GM21786 (cell line): Measurements from ENCODE around the gene STMP1.

Experiments used
- ATAC-seq: cut with Tn5 transposase; IDR thresholded peaks from one replicate; pipeline ENCODE4 v1.9.1; 2021; ENCODE audit not compliant: unreplicated experiment

Gene STMP1

DNA sequence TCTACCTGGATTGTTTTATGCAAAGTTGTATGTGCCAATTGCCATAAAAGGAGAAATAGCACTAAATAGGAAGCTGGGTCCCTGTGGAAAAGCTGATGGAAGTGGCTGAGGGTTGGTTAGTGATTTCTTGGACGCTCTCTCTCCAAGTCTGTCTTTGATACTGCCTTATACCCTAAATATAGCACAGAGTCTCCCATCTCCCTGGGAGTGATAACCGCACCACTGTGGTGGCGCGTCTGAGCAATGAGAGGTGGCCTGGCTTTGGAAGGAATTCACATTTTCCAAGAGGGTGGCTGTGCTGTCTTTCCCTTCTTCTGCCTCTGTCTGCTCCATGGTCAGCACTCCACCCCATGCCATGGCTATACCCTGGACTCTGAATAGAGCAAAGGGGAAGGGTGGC, 31.2 kb downstream of the STMP1 start:
- ATAC-seq = no peak

DNA sequence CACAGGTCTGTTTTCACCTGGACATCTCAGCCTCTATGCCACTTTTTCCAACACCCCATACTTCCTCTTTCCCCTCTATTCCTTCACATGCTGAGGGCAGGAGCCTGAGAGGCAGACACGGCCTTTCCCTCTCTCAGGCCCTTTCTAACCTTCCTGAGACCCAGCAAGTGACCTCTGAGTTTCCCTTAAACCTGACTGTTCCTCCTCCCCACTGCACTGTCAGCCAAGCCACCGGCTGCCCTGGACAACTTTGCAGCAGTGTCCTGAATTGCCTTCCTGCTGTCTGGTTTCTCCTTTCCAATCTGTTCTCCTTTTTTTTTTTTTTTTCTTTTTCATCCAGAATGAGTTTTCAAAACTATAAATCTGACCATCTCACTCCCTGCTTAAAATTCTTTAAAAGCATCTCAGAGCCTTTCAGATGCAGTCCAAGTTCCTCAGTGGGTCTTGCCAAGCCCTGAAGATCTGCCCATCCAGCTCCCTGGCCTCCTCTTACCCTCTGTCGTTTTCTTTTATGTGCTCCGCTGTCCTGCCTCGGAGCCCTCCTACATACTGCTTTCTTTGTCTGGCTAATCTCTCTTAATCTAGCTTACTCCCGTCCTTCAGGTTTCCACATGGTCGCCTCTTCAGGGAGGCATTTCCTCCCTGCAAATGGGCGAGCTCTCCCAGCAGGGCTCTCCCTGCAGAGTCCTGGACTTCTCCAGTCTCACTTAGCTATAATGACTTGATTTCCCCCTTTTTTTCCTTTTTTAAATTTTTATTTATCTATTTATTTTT, 35.1 kb downstream of the STMP1 start:
- no peak for ATAC-seq

DNA sequence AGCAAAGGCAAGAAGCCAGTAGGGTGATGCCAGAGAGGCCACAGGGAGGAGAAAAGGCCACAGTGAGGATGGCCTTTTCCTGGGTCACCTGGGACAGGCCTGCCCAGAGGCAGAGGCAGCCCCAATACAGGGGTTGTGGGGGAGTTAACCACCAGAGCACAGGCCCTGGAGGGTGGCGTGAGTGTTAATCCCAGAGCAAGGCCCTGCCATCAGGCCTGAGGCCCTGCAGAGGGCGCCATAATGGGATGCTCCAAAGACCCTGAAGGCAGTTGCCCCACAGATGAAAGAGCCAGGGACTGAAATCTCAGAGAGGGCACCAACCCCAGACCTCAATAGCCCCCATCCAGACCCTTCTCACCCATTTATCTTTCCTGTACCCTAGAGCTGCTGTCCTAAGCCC, 41.8 kb downstream of the STMP1 start:
- ATAC-seq = no peak

DNA sequence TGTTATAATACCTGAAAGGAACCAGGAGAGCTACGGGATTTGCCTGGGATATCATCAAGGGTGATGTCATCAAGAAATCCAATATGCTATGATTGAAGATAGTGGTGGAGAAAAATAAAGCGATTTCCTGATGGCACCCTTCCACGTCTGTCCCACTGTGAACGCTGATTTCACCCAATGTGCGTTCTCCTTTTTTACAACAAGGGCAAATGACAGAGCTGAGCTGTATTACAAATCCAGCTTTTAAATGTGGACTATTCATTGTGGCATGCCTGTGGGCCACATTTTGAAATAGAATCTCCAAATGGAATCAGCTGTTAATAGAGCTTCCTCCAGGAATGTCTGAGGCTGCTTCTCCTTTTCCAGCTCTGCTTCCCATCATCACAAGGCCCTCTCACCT, 42.4 kb downstream of the STMP1 start:
- ATAC-seq = no peak

DNA sequence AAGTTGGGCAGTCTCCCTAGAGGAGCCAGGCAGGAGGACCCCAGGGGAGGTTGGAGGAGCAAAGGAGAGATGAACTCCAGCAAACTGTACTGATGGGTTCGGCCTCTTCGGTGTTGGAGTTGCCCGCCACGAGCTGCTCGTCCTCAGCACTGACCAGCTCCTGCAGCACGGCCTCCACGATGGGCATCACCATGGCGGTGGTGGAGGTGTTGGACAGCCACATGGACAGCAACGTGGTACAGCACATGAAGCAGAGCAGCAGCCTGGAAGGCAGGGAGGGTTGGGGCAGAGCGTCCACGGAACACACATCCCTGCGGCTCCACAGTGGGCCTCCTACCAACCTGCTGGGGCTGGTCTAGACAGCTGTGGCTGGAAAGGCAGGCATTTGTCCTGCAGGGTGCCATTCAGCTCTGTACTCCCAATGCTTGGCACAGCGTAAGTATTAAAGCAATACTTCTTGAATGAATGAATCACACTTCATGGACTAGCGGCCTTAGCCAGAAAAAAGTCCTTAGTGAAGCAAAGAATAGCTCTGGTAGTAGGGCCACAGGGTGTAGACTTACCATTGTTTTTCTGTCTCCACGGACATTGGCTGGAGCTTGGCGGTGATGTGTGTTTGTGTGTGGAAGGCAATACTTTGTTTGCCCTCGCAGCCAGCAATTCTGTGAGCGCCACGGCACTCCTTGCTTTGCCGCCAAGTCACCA, 43.9 kb downstream of the STMP1 start:
- ATAC-seq = no peak

DNA sequence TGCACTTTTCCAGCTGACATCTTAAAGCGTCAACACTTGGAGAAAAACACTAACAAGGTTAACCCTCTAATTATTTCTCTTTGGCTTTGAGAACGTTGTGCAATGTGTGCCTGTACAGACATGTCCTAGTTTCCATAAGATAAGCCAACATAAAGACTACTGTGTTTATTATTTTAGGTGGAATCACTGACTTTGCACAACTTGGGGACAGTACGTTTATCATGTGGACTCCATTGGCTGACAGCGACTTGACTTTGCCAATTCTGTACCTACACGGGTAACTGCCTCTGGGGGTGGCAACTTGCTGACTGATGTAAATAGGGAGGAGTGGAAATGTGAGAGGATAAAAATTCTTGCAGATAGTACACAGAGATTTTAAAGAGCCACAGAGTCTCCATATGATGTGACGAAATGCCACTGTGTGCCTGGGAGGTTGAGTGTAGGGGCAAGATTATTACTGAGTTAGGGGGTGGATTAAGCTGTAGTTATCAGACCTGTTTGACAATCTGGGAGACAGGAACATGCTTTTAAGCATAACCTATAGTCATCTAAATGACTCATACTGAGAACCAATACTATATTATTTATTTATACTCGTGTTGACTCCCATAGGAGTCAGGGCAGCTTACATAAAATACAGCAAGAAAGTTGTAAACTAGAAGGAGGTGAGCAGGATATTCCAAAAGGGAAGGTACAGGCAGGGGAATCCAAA, 44.7 kb downstream of the STMP1 start:
- ATAC-seq = no peak

DNA sequence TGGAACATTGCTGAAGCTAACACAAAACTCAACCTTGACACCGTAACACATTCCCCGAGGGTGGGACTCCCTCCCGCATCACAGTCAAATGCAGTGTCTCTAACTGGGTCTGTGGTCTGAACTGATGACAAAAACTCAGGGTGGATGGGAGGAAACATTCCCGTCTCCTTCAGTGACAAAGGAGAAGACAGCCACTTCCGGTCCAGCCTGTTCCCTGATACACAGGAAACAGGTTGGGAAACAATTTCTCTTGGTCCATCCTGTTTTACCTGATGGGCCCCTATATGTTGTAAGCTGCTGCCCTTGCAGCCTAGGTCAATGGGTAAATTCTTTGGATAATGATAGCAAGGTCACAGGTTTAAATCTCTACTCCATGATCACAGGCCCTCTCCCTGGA, 45.3 kb downstream of the STMP1 start:
- no peak for ATAC-seq

DNA sequence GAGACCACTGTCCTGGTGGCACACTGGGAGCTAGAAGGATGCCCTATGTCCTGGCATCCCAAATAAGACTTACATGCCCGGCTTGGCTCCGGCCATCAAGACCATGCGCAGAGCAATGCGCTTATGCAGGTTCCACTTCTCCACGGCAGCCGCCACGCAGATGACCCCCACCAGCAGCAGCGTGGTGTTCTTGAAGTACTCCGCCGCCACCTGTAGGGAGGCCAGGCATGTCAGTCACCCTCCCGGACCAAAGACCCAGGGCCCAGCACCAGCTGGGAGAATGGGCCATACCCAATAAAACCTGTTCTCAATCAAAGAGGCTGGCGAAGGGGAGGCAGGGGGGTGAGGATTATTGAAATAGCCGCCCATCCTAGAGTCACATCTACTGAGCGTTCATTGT, 45.7 kb downstream of the STMP1 start:
- no peak for ATAC-seq

DNA sequence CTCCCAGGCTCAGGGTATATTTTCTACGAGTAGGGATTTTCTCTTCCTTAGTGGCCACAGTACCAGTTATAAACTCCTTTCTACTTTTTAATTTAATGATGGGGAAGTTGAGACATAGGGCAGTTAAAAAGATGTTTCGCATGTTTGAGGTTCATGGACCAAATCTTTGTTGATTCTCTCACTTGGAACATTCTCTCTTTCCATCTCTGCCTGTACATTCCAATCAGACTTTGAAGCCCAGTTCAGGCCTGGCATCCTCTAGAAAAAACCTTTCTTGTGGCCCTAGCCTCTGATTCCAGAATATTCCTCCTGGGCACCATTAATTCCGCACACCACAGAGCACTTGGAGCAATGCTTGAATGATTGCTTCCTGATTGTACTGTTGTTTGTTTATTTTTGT, 47.2 kb downstream of the STMP1 start:
- ATAC-seq = no peak

DNA sequence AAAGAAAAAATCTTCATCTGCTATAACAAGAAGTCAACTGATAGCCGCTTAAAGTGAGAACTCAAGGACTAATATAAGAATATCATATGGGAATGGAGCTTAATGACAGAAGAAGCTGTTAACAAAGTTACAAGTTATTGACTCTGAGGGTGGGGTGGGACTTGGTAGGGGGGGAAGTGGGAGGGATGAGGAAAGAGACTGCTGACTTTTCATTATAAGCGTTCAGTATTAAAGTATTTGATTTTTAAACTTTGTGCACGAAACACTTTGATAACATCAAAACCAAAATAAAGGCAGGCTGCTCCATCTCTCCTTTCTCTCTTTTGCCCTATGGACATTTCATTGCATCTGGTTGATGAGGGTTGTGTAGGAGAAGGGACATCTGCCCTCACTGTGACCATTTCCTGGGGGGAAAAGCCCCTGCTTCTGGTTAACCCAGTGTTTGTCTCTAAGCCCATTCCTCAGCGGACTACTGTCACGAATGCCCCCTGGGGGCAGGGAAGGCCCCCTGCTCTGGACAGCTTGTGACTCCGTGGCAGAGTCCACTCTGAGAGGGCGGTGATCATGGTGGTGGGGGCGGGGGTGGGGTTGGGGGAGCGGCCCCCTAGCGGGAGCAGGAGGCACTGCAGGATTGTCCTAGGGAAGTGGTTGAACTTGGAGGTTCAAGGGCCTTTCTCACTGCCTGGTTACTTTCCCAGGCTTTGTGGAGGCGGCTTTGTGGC, 48.3 kb downstream of the STMP1 start:
- ATAC-seq = no peak

DNA sequence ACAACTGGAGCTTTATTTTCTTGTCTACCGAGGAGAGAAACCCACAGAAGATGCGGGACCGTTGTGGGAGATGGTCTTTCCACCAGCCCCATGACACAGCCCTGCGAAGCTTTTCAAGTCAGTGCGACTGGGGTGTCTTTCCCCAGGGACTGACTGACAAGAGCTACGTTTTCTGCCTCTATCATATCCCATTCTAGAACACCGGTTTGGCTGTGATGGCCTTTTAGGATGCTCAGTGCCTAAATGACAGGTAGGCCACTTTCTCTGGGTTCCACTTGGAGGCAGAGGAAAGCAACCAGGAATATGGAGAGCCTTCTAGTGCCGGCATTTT, 48.8 kb downstream of the STMP1 start:
- no peak for ATAC-seq

DNA sequence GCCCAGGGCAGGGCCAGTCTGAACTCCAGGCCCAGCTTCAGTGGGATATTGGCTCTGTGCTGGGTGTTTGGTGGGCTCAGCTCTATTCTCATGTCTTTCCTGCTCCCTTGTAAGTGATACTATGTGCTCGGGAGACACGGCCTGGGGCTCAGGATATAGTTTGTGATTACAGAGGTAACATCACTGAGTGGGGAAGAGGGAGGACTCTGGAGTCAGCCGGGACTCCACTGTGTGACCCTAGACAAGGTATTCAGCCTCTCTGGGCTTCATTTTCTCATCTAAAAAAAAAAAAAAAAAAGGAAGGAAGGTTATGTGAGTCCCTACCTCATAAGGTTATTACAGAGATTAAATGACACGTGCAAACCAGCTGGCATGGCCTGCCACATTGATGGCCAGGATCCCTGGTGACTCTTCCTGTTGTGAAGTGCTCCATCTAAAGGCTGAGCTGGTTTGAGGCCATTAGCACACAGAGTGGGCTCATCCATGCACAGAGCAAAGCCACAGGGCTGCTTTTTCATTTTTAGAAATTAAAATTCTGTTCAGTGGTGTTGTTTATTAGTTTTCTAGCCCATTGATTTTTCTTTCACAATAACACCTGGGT, 50.0 kb downstream of the STMP1 start:
- ATAC-seq = no peak

DNA sequence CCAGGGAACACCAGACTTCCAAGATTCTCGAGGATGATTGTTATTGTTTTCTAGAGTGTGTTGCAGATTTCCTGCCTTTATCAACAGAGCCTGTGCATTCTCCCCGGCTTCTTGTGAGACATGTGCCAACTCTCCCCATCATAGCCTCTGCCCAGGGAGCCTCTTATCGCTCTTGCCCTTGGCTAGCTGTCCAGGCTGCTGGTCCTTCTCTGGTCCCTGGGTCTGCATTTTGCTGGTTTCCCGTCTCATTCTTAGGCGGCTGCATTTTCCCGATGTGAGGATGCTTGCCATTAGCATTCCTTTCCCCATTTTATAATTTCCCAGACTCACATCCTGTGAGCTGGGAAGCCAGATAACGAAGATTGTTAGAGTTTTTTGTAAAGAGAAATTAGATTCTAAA, 50.5 kb downstream of the STMP1 start:
- ATAC-seq = no peak

DNA sequence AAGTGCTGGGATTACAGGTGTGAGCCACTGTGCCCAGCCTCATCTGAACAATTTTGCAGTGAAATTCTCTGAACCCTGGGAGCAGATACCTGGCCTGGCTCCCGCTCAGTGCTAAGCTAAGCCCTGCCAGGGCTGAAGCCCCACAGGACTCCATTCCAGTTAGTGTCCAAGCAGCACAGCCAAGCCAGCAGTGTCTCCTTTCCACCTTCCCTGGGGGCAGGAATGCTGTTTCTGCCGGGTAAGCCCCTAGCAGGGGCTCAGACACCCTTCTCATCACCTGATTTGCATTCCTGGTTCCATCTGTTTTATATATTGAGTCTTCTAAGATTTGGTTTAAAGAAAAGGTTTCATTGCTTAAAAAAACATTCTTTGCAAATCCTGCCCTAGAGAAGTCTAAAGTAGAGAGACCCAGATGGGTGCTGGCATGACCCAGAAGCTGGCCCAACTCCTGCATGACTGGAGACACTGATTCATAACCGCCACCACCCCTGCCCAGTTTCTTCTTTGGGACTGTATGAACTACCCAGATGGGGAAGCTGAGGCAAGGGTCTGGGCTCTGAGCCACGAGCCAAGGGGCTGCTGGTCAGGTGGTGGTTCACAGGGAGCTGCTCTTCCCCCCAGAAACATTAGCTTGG, 51.6 kb downstream of the STMP1 start:
- no peak for ATAC-seq

DNA sequence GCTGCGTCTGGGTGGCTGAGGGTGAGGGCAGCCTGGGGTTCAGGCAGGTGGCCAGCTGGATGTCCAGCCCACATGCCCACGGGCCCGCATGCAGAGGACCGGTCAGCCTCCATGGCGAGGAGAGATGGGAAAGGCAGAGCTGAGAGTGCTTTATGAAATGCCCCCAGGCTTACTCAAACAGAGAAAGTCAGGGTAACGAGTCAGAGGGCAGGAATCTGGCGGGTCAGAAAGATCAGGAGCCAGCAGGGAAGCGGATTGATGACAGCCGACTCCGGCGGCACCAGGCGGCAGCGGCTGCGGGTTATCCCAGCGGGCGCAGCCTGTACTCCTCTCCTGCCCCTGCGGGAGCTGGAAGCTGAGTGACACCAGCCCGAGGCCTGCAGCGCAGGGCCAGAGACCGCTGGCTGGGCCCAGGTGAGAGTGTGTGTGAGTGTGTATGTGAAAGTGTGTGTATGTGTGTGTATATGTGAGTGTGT, 52.3 kb downstream of the STMP1 start:
- ATAC-seq = no peak

DNA sequence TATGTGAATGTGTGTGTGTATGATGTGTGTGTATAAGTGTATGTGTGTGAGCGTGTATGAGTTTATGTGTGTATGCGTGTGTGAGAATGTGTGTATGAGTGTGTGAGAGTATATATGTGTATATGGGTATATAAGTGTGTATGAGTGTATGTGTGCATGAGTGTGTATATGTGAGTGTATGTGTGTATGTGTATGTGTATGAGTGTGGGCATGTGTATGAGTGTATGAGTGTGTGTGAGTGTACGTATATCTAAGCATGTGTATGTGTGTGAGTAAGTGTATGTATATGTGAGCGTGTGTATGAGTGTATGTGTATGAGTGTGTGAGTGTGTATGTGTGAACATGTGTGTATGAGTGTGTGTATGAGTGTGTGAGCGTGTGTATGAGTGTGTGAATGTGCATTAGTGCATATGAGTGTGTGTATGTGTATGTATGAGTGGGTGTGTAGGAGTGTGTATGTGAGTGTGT, 52.8 kb downstream of the STMP1 start:
- ATAC-seq = no peak

DNA sequence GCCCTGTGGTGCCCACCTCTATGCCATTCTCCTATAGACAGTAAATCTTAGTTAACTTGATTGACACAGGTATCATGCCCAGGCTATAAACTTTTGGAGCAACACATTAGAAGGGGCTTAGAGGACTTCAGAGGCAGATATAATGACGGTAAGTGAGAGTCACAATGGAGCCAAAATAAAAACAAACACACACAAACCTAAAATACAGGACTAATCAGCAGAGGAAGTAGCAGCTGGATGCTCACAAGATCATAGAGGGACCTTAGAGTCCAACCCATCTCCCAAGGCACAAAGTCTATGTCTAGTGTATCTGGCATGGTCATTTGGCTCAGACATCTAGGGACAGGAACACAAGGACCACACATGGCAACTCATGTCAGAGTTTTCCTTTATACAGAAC, 53.4 kb downstream of the STMP1 start:
- ATAC-seq = no peak

DNA sequence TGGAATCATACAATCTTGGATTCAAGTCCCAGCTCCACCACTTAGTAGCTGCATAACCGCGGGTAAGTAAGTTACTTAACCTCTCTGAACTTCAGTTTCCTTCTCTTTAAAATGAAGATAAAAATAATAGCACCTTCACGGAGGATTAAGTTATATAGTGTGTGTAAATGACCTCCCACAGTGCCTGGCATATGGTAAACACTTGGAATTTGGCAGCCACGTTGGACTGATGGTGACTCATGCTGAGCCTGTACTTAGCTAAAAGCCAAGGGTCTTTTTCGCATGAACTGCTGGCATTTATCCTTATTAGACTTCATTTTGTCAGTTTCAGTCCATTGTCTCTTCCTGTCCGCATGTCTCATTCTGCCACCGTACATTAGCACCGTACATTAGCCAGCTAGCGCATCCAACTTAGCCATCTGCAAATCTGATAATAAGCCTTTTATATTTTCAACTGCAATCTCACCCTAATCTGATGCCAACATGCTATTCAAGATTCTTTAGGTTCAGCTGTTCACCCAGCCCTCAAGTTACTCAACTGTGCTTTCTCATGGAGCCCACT, 54.4 kb downstream of the STMP1 start:
- no peak for ATAC-seq

DNA sequence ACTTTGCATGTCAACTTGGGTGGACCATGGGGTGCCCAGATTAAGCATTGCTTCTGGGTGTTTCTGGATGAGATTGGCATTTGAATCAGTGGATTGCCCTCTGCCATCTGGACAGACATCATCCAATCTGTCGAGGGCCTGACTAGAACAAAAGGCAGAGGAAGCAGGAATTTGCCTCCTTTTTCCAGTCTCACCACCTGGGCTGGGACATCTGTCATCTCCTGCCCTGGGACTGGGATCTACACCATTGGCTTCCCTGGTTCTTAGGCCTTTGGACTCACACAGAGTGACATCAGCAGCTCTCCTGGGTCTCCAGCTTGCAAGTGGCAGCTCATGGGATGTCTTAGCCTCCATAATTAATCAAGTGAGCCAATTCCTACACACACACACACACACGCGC, 55.4 kb downstream of the STMP1 start:
- no peak for ATAC-seq

DNA sequence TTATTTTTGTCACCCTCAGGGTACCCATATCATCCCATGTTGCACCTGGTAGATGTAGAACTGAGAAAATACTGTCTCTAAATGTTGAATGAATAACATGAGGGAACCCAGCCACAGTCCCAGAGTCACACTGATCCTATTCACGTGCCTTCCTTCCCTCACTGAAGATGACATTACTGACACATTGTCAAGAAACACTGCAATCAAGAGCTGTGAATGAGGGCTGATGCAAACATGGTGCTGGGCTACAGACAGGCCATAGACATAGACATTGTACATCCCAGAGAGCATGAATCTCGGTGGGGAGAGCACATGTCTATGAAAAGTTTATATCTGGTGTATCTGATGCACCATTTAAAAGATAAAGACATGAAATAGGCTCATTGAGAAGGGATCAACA, 55.9 kb downstream of the STMP1 start:
- no peak for ATAC-seq
